ENCODE data around the gene FGFR1OP2. TPM values are rescaled to one million over a fixed set of nuclear protein-coding genes. Genes with fewer than 3 reads are reported as not detected.

FGFR1OP2 gene
- total RNA-seq, 2 donors from 2014 or later, result 42.2 to 71.3 TPM

DNA sequence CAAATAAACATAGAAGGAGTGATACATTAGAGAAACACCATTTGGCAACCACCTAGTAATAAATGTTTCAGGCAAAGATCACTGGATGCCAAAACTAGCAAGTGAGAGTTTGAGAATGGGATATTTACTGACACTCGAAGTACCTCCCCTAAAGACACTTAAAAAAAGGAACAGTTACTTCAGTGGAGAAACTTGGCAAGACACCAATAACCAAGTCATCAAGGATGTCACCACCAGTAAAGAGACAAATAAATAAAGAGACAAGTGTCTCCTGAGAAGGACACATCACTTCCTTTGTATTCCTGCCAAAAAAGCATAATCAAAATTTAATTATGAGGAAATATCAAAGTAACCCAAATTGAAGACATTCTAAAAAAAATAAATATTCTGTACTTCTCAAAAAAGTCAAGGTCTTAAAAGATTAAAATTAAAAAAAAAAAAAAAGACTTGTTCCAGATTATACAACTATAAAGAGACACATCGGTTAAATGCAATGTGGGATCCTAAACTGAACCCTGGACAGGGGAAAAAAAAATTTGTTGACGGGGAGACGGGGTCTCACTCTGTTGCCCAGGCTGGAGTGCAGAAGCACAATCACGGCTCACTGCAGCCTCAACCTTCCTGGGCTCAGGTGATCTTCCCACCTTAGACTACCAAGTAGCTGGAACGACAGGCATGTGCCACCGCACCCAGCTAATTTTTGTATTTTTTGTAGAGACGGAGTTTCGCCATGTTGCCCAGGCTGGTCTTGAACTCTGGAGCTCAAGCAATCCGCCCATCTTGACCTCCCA lies 49.6 kb downstream of the FGFR1OP2 start:
- no peak for TF ChIP-seq CTCF (conservative IDR thresholded peaks at IDR 0.05)
- 93 to 96% methylated on average over 8 to 10 of the region's 10 CpGs for WGBS, 2 experiments (ENCODE audit: insufficient coverage in 1 of 2, insufficient read length in 1 of 2)
- no peaks in the 10 kb centered on the region for H3K27me3 ChIP-seq (ENCODE audit: control insufficient read depth, insufficient read depth, low read length, poor library complexity, severe bottlenecking)
- H3K4me3 Mint-ChIP-seq, result no peak overlapping the region
- H3K9ac ChIP-seq (ENCODE audit: extremely low read depth, low read length, poor library complexity, severe bottlenecking), result no peak overlapping the region
- H3K9me3 Mint-ChIP-seq, result no peaks in the 10 kb centered on the region
- peaks cover 44% of the 10 kb centered on the region for H3K36me3 Mint-ChIP-seq (ENCODE audit: low read depth)
- no peaks in the 10 kb centered on the region for H3K9me3 ChIP-seq (ENCODE audit: control insufficient read depth, low read length)
- H3K27ac ChIP-seq (ENCODE audit: low read depth, low read length), result no peak overlapping the region
- H3K36me3 ChIP-seq (ENCODE audit: control insufficient read depth, insufficient read depth, low read length), result peaks cover 25% of the 10 kb centered on the region
- no peak overlapping the region for H3K4me3 ChIP-seq (ENCODE audit: low read length)
- no peak overlapping the region for H3K27ac Mint-ChIP-seq
- no peak for DNase-seq
- no peaks in the 10 kb centered on the region for H3K27me3 Mint-ChIP-seq (ENCODE audit: insufficient read depth)
- no peaks in the 10 kb centered on the region for H3K4me1 ChIP-seq (ENCODE audit: control insufficient read depth, insufficient read depth, low read length)
- H3K4me1 Mint-ChIP-seq, result no peaks in the 10 kb centered on the region

GRCh38 chr12:26988703-26989102 lies 50.4 kb downstream of the FGFR1OP2 start:
- Histone ChIP-seq H3K9ac (ENCODE audit: extremely low read depth, low read length, poor library complexity, severe bottlenecking) (no peak overlapping the region), H3K27ac (ENCODE audit: low read depth, low read length) (no peak overlapping the region), H3K4me1 (ENCODE audit: control insufficient read depth, insufficient read depth, low read length) (no peaks in the 10 kb centered on the region), H3K27me3 (ENCODE audit: control insufficient read depth, insufficient read depth, low read length, poor library complexity, severe bottlenecking) (no peaks in the 10 kb centered on the region), H3K4me3 (ENCODE audit: low read length) (no peak overlapping the region), H3K9me3 (ENCODE audit: control insufficient read depth, low read length) (no peaks in the 10 kb centered on the region), H3K36me3 (ENCODE audit: control insufficient read depth, insufficient read depth, low read length) (peaks cover 28% of the 10 kb centered on the region)
- no peak overlapping the region for H3K27ac Mint-ChIP-seq
- peaks cover 44% of the 10 kb centered on the region for H3K36me3 Mint-ChIP-seq (ENCODE audit: low read depth)
- H3K27me3 Mint-ChIP-seq (ENCODE audit: insufficient read depth), result no peaks in the 10 kb centered on the region
- TF ChIP-seq CTCF (conservative IDR thresholded peaks at IDR 0.05), result no peak
- DNase-seq, result no peak
- no peaks in the 10 kb centered on the region for H3K4me1 Mint-ChIP-seq
- WGBS, 2 experiments (ENCODE audit: insufficient coverage in 1 of 2, insufficient read length in 1 of 2), result 84 to 100% methylated on average over 1 to 4 of the region's 4 CpGs
- H3K9me3 Mint-ChIP-seq, result no peaks in the 10 kb centered on the region
- no peak overlapping the region for H3K4me3 Mint-ChIP-seq

GRCh38 chr12:26989873-26990272 lies 51.6 kb downstream of the FGFR1OP2 start:
- Mint-ChIP-seq H3K27me3 (ENCODE audit: insufficient read depth) (no peaks in the 10 kb centered on the region), H3K9me3 (no peaks in the 10 kb centered on the region), H3K36me3 (ENCODE audit: low read depth) (peaks cover 42% of the 10 kb centered on the region), H3K4me1 (no peaks in the 10 kb centered on the region), H3K4me3 (no peak overlapping the region), H3K27ac (peak overlapping the region; percentile 3)
- no peak overlapping the region for H3K27ac ChIP-seq (ENCODE audit: low read depth, low read length)
- no peak overlapping the region for H3K4me3 ChIP-seq (ENCODE audit: low read length)
- no peaks in the 10 kb centered on the region for H3K9me3 ChIP-seq (ENCODE audit: control insufficient read depth, low read length)
- peaks cover 33% of the 10 kb centered on the region for H3K36me3 ChIP-seq (ENCODE audit: control insufficient read depth, insufficient read depth, low read length)
- H3K9ac ChIP-seq (ENCODE audit: extremely low read depth, low read length, poor library complexity, severe bottlenecking), result no peak overlapping the region
- H3K27me3 ChIP-seq (ENCODE audit: control insufficient read depth, insufficient read depth, low read length, poor library complexity, severe bottlenecking), result no peaks in the 10 kb centered on the region
- no peaks in the 10 kb centered on the region for H3K4me1 ChIP-seq (ENCODE audit: control insufficient read depth, insufficient read depth, low read length)
- no peak for TF ChIP-seq CTCF (conservative IDR thresholded peaks at IDR 0.05)
- DNase-seq, result no peak
- WGBS, 2 experiments (ENCODE audit: insufficient coverage in 1 of 2, insufficient read length in 1 of 2), result 92 to 94% methylated on average over 3 to 4 of the region's 4 CpGs

All from endodermal cell (in vitro differentiated cells).